HG03469 (cell line): ENCODE results near the gene ILKAP.

Experiments
- ATAC-seq: cut with Tn5 transposase; IDR thresholded peaks from one replicate; pipeline ENCODE4 v1.9.1; 2021; ENCODE audit warnings: mild to moderate bottlenecking, moderate library complexity, moderate number of reproducible peaks; ENCODE audit not compliant: unreplicated experiment

The ILKAP gene

DNA sequence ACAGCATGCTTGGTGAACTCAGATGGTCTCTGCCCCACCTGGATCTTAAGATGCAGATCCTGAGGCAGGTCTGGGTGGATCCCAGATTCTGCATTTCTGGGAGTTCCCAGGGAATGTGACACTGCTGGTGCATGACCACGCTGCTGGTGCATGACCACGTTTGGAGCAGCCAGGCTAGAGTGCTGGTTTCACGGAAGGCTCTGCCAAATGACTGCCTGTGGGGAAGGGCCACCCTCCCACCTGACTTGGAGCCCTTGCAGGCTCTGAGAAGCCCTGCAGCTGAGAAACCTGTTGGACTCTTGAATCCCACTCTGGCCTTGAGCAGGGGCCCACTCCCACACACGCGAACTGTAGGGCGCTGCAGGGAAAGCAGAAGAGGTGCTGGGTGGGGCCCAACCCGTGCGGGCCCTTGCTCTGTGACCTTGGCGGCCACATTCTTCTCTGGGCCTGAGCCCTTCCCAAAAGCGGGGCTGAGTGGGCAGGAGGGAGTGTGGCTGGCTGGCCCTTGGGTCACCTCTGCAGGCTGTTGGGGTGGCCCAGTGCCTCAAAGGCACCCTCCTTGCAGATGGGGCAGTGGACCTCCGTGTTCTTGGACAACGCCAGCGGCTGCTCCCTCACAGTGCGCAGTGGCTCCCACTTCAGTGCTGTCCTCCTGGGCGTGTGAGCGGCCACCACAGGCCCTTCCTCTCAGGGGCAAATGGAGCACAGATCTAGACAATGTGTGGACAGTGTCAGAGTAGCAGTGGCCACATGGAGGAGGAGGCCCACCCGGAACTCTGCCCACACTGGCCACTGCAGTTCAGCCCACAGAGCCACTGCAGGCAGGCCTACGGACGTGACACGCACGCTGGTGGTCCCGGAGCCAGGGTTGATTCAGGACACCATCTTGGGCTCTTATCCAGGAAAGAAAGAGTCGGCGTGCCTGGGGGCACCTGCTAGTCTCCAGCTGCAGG lies 36.8 kb downstream of the ILKAP start:
- ATAC-seq: no peak

DNA sequence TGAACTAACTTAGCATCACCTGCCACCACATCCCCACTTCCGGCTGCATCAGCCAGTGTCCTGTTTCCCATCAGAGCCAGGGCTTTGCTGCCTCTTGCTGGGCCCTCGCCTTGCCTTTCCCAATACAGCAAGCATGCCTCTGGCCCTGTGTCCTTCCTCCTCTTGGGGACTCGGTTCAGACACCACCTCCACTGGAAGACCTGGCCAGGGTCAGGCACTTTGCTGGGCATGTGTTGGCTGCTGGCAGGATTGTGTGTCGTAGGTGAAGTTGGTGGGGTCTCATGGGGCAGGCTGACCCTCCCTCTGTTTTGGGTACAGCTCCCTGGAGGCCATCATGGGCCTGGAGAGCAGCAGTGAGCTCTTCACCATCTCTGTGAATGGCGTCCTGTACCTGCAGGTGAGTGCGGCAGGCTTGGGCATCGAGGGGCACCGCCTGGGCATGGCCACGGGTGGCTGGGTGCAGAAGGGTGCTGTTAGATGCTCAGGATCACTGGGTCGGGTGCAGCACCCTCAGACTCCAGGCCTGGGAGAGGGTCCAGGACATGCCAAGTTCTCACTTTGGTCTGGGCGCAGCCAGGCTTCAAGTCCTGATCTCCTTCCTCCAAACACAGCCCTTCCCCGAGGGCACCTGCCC lies 38.1 kb downstream of the ILKAP start:
- no peak for ATAC-seq

DNA sequence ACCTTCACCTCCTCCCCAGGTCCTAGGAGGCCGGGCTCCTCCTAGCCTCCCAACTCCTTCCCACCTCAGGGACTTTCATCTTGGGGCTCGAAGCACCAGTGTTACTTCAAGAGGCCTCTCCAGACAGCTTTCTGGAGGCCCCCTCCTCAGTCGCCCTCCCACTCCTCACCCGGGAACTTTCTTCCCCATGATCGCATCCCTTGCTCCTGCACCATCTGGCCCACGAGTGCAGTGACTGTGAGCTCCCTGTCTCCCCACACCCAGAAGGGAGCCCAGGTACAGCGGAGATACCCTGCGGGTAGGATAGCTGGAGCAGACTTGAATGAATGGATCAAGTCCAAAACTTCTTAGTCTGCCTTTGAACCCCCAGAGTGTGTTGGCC lies 38.6 kb downstream of the ILKAP start:
- no peak for ATAC-seq

DNA sequence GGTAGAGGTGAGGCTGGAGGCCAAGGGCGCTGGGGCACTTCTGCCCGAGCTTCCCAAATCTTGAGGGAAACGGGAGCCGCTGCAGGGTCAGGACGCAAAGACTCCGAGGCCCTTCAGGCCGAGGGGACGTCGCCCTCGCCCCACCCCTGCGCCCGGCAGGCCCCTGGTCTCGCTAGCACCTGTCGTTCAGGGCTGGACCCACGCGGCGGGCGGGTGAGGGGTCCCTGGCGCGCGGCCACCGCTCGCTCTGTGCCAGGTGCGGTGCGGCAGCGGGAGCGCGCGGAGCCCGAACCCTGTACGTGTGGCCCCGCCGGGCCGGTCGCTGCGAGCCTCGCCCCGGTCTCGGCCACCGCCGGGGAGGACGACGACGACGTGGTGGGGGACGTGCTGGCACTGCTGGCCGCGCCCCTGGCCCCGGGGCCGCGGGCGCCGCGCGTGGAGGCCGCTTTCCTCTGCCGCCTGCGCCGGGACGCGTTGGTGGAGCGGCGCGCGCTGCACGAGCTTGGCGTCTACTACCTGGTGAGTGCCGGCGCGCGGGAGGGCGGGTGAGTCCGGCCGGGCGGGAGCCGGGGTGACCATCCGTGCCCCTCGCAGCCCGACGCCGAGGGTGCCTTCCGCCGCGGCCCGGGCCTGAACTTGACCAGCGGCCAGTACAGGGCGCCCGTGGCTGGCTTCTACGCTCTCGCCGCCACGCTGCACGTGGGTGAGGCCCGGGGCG lies 39.9 kb downstream of the ILKAP start:
- ATAC-seq: no peak

DNA sequence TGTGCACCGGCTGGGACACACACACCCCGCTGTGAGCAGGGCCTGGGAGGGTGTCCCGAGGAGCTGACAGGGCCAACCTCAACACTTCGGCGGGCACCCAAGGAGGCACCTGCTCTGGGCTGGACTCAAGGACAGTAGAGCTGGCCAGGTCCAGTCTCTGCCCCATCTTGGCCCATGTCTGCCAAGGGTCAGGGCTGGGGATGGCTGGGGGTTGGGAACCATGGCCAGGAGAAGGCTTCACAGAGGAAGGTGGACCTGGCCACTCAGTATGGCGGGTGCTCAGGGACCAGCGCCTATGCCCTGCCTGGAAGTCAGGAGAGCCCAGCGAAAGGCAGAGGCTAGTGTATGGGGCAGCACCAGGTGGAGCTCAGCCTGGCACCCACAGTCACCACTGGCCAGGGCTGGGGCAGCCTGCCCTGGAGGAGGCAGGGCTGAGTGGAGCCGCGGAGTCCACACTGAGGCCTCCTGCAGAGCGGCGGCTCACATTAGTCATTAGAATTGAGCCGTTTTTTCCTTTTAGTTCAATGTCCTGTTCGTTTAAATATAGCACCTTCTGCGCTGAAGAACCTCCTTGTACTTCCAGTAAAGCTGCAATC lies 40.6 kb downstream of the ILKAP start:
- ATAC-seq: no peak

DNA sequence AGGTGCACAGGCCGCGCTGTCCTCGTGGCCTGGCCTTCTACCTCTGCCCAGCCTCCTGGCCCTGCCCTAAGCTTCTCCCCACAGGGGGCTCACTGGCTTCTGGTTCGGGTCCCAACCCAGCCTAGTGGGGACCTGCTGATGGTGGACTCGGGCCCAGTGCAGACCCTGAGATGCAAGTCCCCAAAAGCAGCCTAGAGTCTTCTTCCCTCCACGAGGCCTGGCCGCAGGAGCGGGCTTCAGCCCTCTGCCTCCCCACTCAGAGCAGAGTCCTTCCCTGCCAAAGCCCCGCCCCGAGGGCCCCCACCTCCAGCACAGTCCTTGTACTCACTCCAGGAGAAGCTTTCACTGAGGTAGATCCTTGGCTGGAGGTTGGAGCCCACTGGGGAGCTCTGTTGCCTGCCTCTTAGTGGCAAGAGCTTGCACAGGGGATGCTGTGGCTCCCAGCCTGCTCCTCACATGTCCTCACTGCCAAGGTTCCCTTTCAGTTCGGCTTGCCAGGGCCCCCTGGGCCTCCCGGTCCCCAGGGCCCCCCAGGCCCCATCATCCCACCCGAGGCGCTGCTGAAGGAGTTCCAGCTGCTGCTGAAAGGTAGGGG lies 41.1 kb downstream of the ILKAP start:
- no peak for ATAC-seq

GRCh38 chr2:238161291-238162051 lies 42.0 kb downstream of the ILKAP start:
- no peak for ATAC-seq

DNA sequence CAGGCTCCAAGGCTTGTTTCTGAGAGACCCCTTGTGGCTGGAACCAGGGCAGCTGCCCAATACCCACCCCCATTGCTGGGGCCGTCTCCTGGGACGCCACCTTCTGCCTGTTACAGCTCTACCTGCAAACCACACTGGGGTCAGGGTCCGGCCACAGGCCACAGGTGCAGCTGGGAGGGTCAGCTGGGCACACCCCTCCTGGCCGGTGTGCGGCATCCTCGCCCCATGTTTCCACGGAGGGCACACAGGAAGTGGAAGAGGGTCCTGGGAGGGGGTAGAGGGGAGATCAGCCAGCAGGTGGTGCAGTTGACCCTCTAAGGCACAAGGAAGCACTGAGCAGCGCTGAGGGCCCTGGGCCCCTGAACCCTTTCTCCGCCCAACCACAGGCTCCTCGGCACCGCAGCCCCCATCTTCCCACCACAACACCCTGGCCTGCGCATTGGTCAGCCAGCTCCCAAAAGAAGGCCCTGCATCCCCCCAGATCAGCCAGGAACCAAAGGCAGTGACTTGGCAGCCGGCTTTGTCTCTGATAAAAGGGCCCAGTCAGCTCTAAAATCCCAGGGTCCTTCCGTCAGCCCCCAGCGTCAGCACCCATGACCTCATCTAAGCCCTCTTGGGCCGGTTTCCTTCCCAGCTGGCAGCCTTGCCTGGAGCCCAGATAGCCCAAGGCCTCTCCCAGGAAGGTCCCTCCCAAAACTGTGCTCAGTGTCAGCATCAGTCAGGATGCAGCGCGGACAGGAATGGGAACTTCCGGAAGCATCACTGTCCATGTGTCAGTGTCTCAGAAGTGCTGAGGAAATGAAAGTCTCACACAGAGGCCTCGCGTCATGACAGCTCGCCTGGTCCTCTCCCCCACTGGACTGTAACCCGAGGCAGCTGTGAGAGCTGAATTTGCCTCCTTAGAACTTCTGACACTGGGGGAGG lies 43.0 kb downstream of the ILKAP start:
- no peak for ATAC-seq

DNA sequence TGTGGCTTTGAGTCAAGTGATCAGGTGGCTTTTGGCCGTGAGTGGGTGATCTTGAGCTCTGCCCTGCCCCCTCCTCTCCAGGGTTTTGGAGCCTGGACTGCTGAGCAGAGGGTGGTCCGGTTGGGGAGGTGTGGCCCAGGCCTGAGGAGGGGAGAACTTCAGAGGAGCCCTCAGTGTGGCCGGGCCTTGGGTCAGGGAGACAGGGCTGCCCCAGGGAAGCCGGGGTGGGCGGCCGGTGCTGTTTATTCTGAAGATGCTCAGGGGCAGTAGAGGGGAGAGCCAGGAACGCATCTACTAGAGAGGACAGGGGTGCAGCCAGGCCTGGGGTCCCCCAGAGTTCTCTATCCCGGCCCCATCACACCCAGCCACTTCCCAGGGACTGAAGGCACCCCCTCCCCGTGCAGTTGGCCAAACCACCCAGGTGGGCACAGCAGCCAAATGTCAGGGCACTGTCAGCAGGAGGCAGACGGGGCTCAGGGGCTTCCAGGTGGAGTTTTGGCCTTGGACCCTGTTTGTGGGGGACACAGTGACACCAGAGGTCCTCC lies 43.8 kb downstream of the ILKAP start:
- ATAC-seq: no peak

DNA sequence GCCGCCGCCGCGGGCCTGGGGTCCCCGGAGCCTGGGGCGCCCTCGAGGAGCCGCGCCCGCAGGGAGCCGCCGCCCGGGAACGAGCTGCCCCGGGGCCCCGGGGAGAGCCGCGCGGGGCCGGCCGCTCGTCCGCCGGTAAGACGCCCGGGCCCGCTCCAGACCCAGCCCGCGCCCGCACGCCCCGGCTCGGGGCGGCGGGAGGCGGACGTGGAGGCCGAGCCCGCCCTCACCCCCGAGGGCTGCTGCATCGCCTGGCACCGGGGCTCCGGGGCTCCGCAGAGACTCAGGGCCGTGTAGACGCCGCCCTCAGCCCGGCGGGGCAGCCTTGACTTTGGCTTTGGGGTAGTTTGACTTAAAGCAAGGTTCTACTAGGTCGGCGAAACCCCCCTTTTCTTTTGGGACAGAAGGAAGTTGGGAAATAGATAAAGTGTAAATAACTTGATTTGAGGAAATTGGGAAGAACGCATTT lies 44.4 kb downstream of the ILKAP start:
- ATAC-seq: no peak

DNA sequence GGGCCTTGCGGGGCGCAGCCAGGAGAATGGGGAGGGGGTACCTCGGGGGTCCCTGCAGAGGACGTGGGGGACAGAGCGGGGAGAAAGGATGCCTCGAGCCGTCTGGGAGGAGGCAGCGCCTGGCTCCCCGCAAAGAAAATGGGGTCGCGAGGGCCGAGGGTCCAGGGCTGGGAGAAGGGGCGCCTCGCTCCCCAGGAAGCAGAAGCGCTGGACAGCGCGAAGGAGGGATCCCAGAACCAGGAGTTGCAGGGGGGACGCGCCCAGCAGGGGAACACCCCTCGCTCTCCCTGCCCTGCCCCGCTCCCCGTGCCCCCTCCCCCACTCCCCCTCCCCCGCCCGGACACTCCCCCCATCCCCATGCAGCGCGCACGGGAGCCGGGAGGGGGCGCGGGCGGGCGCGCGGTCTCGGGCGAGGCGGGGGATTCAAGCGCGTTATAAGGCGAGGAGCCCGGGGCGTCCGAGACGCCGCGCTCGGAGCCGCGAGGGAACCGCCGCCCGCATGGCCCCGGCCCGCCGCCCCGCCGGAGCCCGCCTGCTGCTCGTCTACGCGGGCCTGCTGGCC lies 44.9 kb downstream of the ILKAP start, which contains the start of gene ERFE:
Gene ERFE (plus strand): TSS at position 462 of the 562 bp plus-strand sequence. CDS start 38 bp downstream, at position 500.
- ATAC-seq: no peak

DNA sequence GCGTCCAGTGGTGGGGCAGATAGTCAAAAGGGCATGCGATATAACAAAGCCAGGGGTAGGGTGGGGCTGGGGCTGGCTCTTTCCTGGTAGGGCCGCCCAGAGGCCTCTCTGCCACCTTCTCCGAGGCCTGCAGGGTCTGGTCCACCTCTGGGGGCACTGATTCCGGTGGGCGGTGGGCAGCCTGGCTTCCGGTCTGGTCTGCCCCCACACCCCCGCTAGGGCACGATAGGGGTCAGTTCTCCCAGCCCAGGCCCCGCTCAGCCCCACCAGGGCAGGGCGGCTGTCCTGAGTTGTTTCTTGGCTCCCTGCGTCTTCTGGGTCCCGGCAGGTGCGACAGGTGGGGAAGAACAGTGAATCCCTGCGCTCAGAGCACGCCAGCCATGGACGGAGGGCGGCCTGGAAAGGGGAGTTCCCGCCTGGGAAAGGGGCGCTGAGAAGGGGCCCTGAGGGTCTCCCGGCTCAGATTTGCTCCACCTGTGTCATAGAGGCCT lies 45.4 kb downstream of the ILKAP start:
- no peak for ATAC-seq

GRCh38 chr2:238157506-238158017 lies 45.9 kb downstream of the ILKAP start:
- no peak for ATAC-seq

DNA sequence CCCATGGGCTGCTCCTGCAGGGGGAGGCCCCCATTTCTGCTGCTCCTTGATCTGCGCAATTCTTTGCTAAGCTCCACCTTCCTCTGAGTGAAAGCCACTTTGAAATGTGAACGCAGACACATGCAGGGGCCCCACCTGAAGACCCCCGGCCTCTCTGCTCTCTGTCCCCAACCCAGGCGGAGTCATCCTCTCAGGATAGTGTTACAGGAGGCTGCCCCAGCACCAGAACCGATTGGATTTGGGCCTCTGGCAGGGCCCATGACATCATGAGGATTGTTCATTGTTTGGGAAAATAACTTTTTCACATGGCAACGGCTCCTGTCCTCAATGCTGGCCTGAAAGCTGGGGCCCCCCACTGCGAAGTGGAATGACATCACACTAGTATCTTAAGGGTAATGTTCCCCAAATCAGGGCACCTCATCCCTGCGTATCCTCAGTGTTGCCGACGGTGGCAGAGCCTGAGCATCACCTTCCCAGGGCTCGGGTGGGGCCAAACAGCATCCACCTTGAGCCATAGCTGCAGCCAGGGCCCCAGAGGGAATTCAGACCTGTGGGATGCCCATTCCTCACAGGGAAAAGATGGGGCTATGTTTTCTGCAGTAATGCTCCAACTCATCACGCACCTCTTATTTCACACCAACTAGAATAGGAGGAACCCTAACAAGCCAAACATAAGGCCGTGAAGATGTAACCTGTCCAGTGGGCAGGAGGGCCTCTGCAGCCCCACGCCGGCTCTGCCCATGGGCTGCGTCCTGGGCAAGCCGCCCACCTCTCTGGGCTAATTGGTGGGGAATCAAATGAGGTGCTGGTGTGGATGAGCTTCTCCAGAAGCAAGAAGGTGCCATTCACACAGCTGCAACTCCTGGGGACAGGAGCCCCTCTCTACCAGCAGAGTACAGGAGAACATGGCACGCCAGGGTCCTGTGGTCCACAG lies 47.5 kb downstream of the ILKAP start:
- ATAC-seq: no peak

- ATAC-seq: no peak
These were observed 48.3 kb downstream of the ILKAP start for GRCh38 chr2:238155051-238155760.

GRCh38 chr2:238154570-238154969 lies 48.9 kb downstream of the ILKAP start:
- ATAC-seq: no peak
